H9 (cell line): ENCODE results near the gene LDLRAD4. TPM values are rescaled to one million over a fixed set of nuclear protein-coding genes. Genes with fewer than 3 reads are reported as not detected.

Experiments used
- DNase-seq: peaks from one replicate; pipeline ENCODE4 v3.0.0-alpha.2; 2017
- H2AFZ ChIP-seq: one replicate; pipeline ENCODE4 v1.6.1; 2013; ENCODE audit warnings: mild to moderate bottlenecking, low read length, control low read depth, moderate library complexity
- H2AK5ac ChIP-seq: 2 replicates; pipeline ENCODE4 v1.6.1; 2013; ENCODE audit warnings: low read length, control low read depth, mixed read lengths; ENCODE audit not compliant: insufficient read length
- H2BK120ac ChIP-seq: one replicate; pipeline ENCODE4 v1.6.1; 2013; ENCODE audit warnings: low read depth, mild to moderate bottlenecking, low read length, control low read depth, inconsistent platforms; ENCODE audit not compliant: poor library complexity, severe bottlenecking
- H2BK12ac ChIP-seq: 2 replicates; pipeline ENCODE4 v1.6.1; 2013; ENCODE audit warnings: low read length, control low read depth, mixed read lengths, low read depth; ENCODE audit not compliant: insufficient read length
- H2BK15ac ChIP-seq: 2 replicates; pipeline ENCODE4 v1.6.1; 2013; ENCODE audit warnings: low read depth, low read length, control low read depth
- H2BK20ac ChIP-seq: one replicate; pipeline ENCODE4 v1.6.1; 2013; ENCODE audit warnings: low read depth, mild to moderate bottlenecking, low read length, control low read depth, inconsistent platforms; ENCODE audit not compliant: poor library complexity, severe bottlenecking
- H2BK5ac ChIP-seq: 2 replicates; pipeline ENCODE4 v1.6.1; 2013; ENCODE audit warnings: low read length, control low read depth, mixed read lengths; ENCODE audit not compliant: insufficient read length
- H3K14ac ChIP-seq: 2 replicates; pipeline ENCODE4 v1.6.1; 2013; ENCODE audit warnings: low read length, control low read depth; ENCODE audit not compliant: insufficient read depth
- H3K18ac ChIP-seq: 2 replicates; pipeline ENCODE4 v1.6.1; 2013; ENCODE audit warnings: low read depth, mild to moderate bottlenecking, mixed read lengths, low read length, control low read depth; ENCODE audit not compliant: insufficient read length
- H3K23ac ChIP-seq: 2 replicates; pipeline ENCODE4 v1.6.1; 2013; ENCODE audit warnings: low read length, control low read depth, mixed read lengths, low read depth; ENCODE audit not compliant: insufficient read length
- H3K23me2 ChIP-seq: 2 replicates; pipeline ENCODE4 v1.6.1; 2013; ENCODE audit warnings: low read depth, mild to moderate bottlenecking, mixed read lengths, low read length, control low read depth; ENCODE audit not compliant: insufficient read length, poor library complexity, severe bottlenecking
- H3K27ac ChIP-seq: 2 replicates; pipeline ENCODE4 v1.5.1; 2013; ENCODE audit warnings: low read length, control low read depth, mixed read lengths, low read depth; ENCODE audit not compliant: insufficient read length
- H3K27me3 ChIP-seq: 2 replicates; pipeline ENCODE4 v1.6.1; 2013; ENCODE audit warnings: low read length, control low read depth, inconsistent platforms; ENCODE audit not compliant: insufficient read depth
- H3K4ac ChIP-seq: 2 replicates; pipeline ENCODE4 v1.6.1; 2013; ENCODE audit warnings: low read depth, mild to moderate bottlenecking, control low read depth, inconsistent platforms, low read length, moderate library complexity
- H3K4me1 ChIP-seq: 2 replicates; pipeline ENCODE4 v1.6.1; 2013; ENCODE audit warnings: low read length, control low read depth, inconsistent platforms; ENCODE audit not compliant: insufficient read depth
- H3K4me2 ChIP-seq: 2 replicates; pipeline ENCODE4 v1.6.1; 2013; ENCODE audit warnings: low read length, control low read depth, mixed read lengths; ENCODE audit not compliant: insufficient read length, insufficient read depth
- H3K56ac ChIP-seq: 2 replicates; pipeline ENCODE4 v1.6.1; 2013; ENCODE audit warnings: low read depth, mild to moderate bottlenecking, mixed read lengths, low read length, control low read depth; ENCODE audit not compliant: insufficient read length
- H3K79me1 ChIP-seq: 2 replicates; pipeline ENCODE4 v1.6.1; 2013; ENCODE audit warnings: low read depth, mild to moderate bottlenecking, moderate library complexity, low read length, control low read depth, inconsistent platforms; ENCODE audit not compliant: insufficient read depth, poor library complexity, severe bottlenecking
- H3K79me2 ChIP-seq: 2 replicates; pipeline ENCODE4 v1.6.1; 2013; ENCODE audit warnings: low read length, control low read depth, inconsistent platforms; ENCODE audit not compliant: insufficient read depth
- H3K9ac ChIP-seq: 2 replicates; pipeline ENCODE4 v1.6.1; 2013; ENCODE audit warnings: low read length, control low read depth, mixed read lengths; ENCODE audit not compliant: insufficient read length; ENCODE audit errors: extremely low read depth
- H3K9me3 ChIP-seq: one replicate; pipeline ENCODE4 v1.6.1; 2013; ENCODE audit warnings: low read depth, low read length, inconsistent platforms; ENCODE audit not compliant: control insufficient read depth
- H3T11ph ChIP-seq: one replicate; pipeline ENCODE4 v1.6.1; 2013; ENCODE audit warnings: mild to moderate bottlenecking, low read length, control low read depth, inconsistent platforms
- H4K20me1 ChIP-seq: one replicate; pipeline ENCODE4 v1.6.1; 2013; ENCODE audit not compliant: control insufficient read depth, insufficient read length, insufficient read depth
- H4K5ac ChIP-seq: 2 replicates; pipeline ENCODE4 v1.6.1; 2013; ENCODE audit warnings: low read depth, mild to moderate bottlenecking, mixed read lengths, low read length, control low read depth; ENCODE audit not compliant: insufficient read length
- H4K8ac ChIP-seq: replicated peaks from 2 replicates; pipeline ENCODE4 v1.6.1; 2013; ENCODE audit warnings: low read length, control low read depth, mixed read lengths, low read depth; ENCODE audit not compliant: insufficient read length
- H4K91ac ChIP-seq: 2 replicates; pipeline ENCODE4 v1.6.1; 2013; ENCODE audit warnings: low read depth, mild to moderate bottlenecking, moderate library complexity, mixed read lengths, low read length, control low read depth; ENCODE audit not compliant: insufficient read length
- H3K27ac Mint-ChIP-seq, 3 experiments: 2 replicates in 2 of 3; 3 replicates in 1 of 3; pipeline ENCODE4 v1.8.0; 2020 to 2021; ENCODE audit warnings: mixed read lengths in 3 of 3, mild to moderate bottlenecking in 1 of 3, moderate library complexity in 1 of 3
- H3K27me3 Mint-ChIP-seq: 2 replicates; pipeline ENCODE4 v1.8.0; 2021; ENCODE audit warnings: low read depth, mild to moderate bottlenecking, moderate library complexity, mixed read lengths
- H3K36me3 Mint-ChIP-seq, 3 experiments: 2 replicates in 2 of 3; 3 replicates in 1 of 3; pipeline ENCODE4 v1.8.0; 2020 to 2021; ENCODE audit warnings: low read depth in 3 of 3, mixed read lengths in 3 of 3; ENCODE audit not compliant: insufficient read depth in 1 of 3
- H3K4me1 Mint-ChIP-seq, 2 experiments: 2 replicates each; pipeline ENCODE4 v1.8.0; 2020; ENCODE audit warnings: mixed read lengths in 2 of 2
- H3K4me3 Mint-ChIP-seq, 2 experiments: 2 replicates in 1 of 2; 3 replicates in 1 of 2; pipeline ENCODE4 v1.8.0; 2020 to 2021; ENCODE audit warnings: mild to moderate bottlenecking in 2 of 2, mixed read lengths in 2 of 2, moderate library complexity in 1 of 2
- H3K9me3 Mint-ChIP-seq, 2 experiments: 2 replicates in 1 of 2; 3 replicates in 1 of 2; pipeline ENCODE4 v1.8.0; 2020; ENCODE audit warnings: mild to moderate bottlenecking in 2 of 2, mixed read lengths in 2 of 2, moderate library complexity in 1 of 2
- WGBS: extraction: QIAGEN DNeasy Blood & Tissue Kit; methylation state at CpG from one replicate; pipeline ENCODE4 v1.1.7; 2013; ENCODE audit warnings: missing lambda C conversion rate, low lambda C conversion rate, mixed read lengths; ENCODE audit not compliant: insufficient read length; ENCODE audit errors: extremely low coverage; 5-methylcytosine and 5-hydroxymethylcytosine counted together
- total RNA-seq: library from RNA; stranded (reverse); gene quantifications from 2 replicates; pipeline ENCODE4 v1.2.1, GENCODE V29; 2021
- TF ChIP-seq, protein P1 (sequence below): fragments of 200-600 bp; sonication (generic); conservative IDR thresholded peaks from 3 replicates; pipeline ENCODE4 v1.8.0; 2021; ENCODE audit warnings: antibody characterized with exemption, mild to moderate bottlenecking

LDLRAD4 gene
- total RNA-seq, 1 experiment from 2014 or later: 3.9 TPM

GRCh38 chr18:13300796-13301195 is 82.2 kb downstream of the LDLRAD4 start:
- Histone ChIP-seq H3K4me2 (no peak overlapping the region), H2BK120ac (no peak overlapping the region), H2BK5ac (no peak overlapping the region), H3K56ac (no peak overlapping the region), H3T11ph (no peak overlapping the region), H3K27ac (no peak overlapping the region), H3K14ac (no peak overlapping the region), H3K79me1 (no peaks in the 10 kb centered on the region), H2BK15ac (no peak overlapping the region), H4K5ac (no peak overlapping the region), H3K4me1 (no peaks in the 10 kb centered on the region), H3K23me2 (no peaks in the 10 kb centered on the region), H3K23ac (no peak overlapping the region), H3K9ac (no peak overlapping the region), H3K4ac (no peak overlapping the region), H2BK12ac (no peak overlapping the region), H3K9me3 (no peaks in the 10 kb centered on the region), H3K79me2 (no peaks in the 10 kb centered on the region), H4K91ac (no peak overlapping the region), H4K20me1 (no peaks in the 10 kb centered on the region), H2AK5ac (no peak overlapping the region), H3K18ac (no peak overlapping the region), H2AFZ (no peak overlapping the region), H4K8ac (no peak overlapping the region), H3K27me3 (no peaks in the 10 kb centered on the region), H2BK20ac (no peak overlapping the region)
- TF ChIP-seq, protein P1, sequence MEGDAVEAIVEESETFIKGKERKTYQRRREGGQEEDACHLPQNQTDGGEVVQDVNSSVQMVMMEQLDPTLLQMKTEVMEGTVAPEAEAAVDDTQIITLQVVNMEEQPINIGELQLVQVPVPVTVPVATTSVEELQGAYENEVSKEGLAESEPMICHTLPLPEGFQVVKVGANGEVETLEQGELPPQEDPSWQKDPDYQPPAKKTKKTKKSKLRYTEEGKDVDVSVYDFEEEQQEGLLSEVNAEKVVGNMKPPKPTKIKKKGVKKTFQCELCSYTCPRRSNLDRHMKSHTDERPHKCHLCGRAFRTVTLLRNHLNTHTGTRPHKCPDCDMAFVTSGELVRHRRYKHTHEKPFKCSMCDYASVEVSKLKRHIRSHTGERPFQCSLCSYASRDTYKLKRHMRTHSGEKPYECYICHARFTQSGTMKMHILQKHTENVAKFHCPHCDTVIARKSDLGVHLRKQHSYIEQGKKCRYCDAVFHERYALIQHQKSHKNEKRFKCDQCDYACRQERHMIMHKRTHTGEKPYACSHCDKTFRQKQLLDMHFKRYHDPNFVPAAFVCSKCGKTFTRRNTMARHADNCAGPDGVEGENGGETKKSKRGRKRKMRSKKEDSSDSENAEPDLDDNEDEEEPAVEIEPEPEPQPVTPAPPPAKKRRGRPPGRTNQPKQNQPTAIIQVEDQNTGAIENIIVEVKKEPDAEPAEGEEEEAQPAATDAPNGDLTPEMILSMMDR: no peak
- whole genome bisulfite sequencing: no CpG with 5 or more reads among the region's 17 CpGs
- H3K27me3 Mint-ChIP-seq: no peaks in the 10 kb centered on the region; the same call in 1 of the 2 replicates
- H3K4me3 Mint-ChIP-seq: no peak overlapping the region
- H3K4me1 Mint-ChIP-seq: peaks cover 15% of the 10 kb centered on the region in 2 experiments
- no peak overlapping the region for H3K27ac Mint-ChIP-seq
- DNase-seq: no peak
- H3K36me3 Mint-ChIP-seq: no peaks in the 10 kb centered on the region; a peak in 1 of 7 replicates
- peaks cover 0 to under 1% of the 10 kb centered on the region in 2 experiments; a peak in 1 of 5 replicates for H3K9me3 Mint-ChIP-seq
